ENCODE measurements around the gene SIN3A.

SIN3A gene

DNA sequence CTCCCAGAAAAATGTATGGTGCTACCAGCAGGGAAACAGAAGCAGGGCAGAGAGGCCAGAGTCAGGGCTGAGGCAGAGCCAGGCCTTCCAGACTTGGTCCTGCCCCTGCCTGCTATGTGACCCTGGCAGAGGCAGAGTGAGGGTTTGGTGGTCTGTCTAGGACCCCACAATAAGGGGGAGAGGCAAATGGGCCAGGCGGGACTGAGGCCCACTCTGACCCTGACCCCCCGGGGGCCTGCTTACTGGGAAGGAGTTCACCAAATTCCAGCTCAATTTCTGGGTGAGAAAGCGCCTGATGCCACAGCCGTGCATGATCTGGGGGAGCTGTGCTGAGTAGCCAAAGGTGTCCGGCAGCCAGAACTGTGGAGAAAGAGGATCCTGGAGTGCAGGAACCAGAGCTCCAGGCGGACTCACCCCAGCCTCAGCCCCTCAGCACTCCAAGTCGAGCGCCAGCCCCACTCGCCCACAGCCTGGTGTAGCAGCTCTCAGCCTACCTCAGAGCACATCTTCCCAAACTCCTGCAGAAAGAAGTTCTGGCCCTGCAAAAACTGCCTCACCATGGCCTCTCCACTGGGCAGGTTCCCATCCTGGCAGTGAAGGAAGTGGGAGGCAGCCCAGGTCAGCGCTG, 90.0 kb downstream of the SIN3A start:
- Mint-ChIP-seq H3K4me3 (no peak overlapping the region), H3K27me3 (ENCODE audit: low read depth) (no peaks in the 10 kb centered on the region), H3K9me3 (no peaks in the 10 kb centered on the region), H3K4me1 (ENCODE audit: low read depth) (no peaks in the 10 kb centered on the region), H3K27ac (peak overlapping the region; percentile 31), H3K36me3 (ENCODE audit: low read depth) (peaks cover 13% of the 10 kb centered on the region)
- no peak for DNase-seq (ENCODE audit: low spot score)

DNA sequence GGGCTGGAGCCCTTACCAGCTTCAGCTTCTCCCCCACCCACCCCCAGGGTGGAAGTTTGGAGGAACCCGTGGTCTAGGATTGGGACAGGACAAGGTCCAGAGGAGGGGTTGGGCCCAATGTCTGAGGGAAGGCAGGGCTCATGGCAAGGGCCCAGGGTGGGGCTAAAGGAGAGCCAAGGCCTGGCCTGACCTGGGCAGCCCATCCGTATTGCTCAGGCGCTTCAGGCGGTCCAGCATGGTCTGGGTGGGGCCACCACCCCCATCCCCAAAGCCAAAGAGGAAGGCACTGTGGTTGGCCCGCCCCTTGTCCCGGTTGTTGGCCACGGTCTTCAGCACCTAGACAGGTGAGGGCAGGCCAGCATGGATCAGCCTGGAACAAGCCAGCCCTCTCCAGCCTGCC, 90.6 kb downstream of the SIN3A start:
- no peak overlapping the region for H3K27ac Mint-ChIP-seq
- no peak overlapping the region for H3K4me3 Mint-ChIP-seq
- H3K4me1 Mint-ChIP-seq (ENCODE audit: low read depth), result no peaks in the 10 kb centered on the region
- no peak for DNase-seq (ENCODE audit: low spot score)
- H3K9me3 Mint-ChIP-seq, result no peaks in the 10 kb centered on the region
- H3K36me3 Mint-ChIP-seq (ENCODE audit: low read depth), result peaks cover 11% of the 10 kb centered on the region
- H3K27me3 Mint-ChIP-seq (ENCODE audit: low read depth), result no peaks in the 10 kb centered on the region

DNA sequence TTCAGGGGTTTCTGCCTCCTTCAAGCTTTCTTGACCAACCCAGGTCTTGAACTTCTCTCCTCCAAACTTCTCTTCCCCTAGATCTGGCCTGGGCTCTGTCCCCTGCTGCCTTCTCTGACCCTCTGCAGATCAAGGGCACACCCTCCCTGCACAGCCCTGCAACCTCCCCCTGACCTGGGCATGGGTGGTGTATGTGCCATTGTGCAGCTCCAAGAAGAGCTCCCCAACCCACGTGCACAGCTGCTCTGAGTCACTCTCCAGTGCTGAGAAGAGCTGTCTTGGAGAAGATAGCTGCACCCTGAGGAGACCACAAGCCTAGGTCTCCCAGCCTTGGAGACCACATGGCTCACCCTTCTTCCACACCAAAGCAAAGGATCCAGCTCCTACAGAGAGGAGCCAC, 91.1 kb downstream of the SIN3A start:
- Mint-ChIP-seq H3K9me3 (no peaks in the 10 kb centered on the region), H3K4me3 (no peak overlapping the region), H3K27ac (peak overlapping the region; percentile 65), H3K36me3 (ENCODE audit: low read depth) (peaks cover 11% of the 10 kb centered on the region), H3K4me1 (ENCODE audit: low read depth) (no peaks in the 10 kb centered on the region), H3K27me3 (ENCODE audit: low read depth) (no peaks in the 10 kb centered on the region)
- DNase-seq (ENCODE audit: low spot score), result no peak

DNA sequence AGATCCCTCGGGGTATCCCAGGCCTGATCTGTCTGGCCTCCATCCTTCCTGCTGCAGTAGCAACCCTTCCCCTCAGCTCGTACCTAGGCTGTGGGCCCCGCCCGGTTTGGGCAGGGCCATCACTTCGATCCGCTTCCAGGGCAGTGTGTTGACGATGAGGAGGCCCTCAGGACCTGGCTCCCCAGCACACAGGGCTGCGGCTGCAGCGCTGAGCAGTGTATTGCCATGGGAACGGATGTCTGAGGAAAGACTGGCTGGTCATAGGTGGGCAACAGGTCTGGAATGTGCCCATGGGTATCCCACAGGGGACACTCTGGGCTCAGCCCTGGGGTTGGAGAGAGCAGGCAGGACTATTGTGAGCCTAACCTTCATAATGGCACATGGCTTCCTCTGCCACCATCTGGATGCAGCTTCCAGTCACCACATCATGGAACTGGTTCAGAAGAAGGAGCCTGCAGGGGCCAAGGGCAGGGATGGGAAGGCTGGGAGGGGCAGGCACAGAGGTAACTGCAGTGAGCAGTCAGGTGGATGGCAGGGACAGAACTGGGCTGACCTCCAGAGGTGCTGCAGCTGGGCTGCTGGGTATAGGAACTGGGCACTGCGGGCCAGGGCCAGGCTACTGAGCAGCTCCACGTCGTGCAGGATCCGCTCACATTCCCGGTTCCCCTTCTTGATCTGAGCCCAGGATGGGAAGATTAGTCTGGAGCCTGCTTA, 91.8 kb downstream of the SIN3A start:
- Mint-ChIP-seq H3K9me3 (no peaks in the 10 kb centered on the region), H3K4me3 (no peak overlapping the region), H3K27ac (no peak overlapping the region), H3K27me3 (ENCODE audit: low read depth) (no peaks in the 10 kb centered on the region), H3K36me3 (ENCODE audit: low read depth) (peaks cover 10% of the 10 kb centered on the region), H3K4me1 (ENCODE audit: low read depth) (no peaks in the 10 kb centered on the region)
- no peak for DNase-seq (ENCODE audit: low spot score)

DNA sequence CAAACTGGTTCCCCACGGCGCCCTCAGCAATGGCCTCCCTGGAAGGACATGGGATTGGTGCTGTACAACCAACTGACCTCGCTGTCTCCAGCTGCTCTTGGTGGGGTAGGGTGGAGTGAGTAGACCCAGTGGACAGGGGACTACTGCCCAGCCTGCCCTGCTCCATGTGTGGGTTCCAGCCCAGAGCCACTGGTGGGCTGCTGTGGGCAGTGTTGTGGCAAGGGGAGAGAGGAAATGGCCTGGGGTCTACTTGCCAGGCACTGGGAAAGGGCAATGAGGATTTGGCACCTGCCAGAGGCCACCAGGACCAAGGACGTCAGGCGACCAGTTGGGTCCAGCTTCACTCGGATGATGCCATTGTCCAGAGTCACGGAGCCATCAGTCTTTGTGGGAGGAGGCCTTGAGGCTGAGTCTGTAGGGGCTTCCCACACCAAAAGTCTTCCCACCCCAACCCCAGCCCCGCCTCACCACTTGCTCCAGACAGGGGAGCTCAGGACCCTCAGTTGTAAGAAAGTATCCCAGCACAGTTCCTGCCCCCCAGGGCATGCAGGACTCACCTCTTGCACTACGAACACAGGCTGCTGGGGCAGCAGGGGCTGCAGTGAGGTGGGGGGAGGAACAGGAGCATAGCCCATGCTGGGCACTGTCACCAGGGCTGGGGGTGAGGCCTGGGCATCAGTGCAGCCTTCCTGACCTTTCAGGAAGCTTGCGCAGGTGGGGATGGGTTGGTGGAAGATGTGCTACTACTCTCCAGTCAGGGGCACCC, 92.5 kb downstream of the SIN3A start:
- no peak for DNase-seq (ENCODE audit: low spot score)
- no peaks in the 10 kb centered on the region for H3K9me3 Mint-ChIP-seq
- no peaks in the 10 kb centered on the region for H3K4me1 Mint-ChIP-seq (ENCODE audit: low read depth)
- H3K36me3 Mint-ChIP-seq (ENCODE audit: low read depth), result peaks cover 8% of the 10 kb centered on the region
- H3K27ac Mint-ChIP-seq, result peak overlapping the region; percentile 15
- H3K27me3 Mint-ChIP-seq (ENCODE audit: low read depth), result no peaks in the 10 kb centered on the region
- H3K4me3 Mint-ChIP-seq, result no peak overlapping the region

DNA sequence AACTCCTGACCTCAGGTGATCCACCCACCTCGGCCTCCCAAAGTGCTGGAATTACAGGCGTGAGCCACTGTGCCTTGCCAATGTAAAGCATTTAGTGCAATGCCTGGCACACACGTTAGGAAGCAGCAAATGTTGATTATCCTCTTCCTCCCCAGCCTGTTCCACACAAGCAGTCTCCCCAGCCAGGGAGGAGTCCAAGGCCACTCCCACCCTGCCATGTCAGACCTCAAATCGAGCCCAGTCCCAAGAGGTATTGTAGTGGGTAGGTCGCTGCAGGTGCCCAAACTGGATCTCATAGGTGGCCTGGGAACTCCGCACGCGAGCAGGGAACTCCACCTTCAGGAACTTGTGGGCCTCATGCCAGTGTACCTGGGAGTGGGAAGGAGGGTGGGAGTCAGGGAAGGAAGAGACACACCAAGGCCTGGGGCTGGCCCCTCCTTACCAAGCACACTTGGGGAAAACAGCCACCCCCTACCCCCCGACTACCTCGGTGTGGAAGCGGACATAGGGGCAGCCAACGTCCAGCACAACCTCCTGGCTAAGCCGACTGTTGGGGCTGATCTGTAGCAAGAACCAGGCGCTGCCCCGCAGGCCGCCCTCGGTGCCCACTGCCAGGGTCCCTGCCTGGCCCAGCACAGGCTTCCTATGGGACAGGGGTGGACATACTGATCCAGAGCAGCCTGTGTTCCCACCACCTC, 93.4 kb downstream of the SIN3A start:
- no peaks in the 10 kb centered on the region for H3K9me3 Mint-ChIP-seq
- H3K27ac Mint-ChIP-seq, result no peak overlapping the region
- H3K27me3 Mint-ChIP-seq (ENCODE audit: low read depth), result no peaks in the 10 kb centered on the region
- peaks cover 7% of the 10 kb centered on the region for H3K36me3 Mint-ChIP-seq (ENCODE audit: low read depth)
- no peak for DNase-seq (ENCODE audit: low spot score)
- no peak overlapping the region for H3K4me3 Mint-ChIP-seq
- no peaks in the 10 kb centered on the region for H3K4me1 Mint-ChIP-seq (ENCODE audit: low read depth)

DNA sequence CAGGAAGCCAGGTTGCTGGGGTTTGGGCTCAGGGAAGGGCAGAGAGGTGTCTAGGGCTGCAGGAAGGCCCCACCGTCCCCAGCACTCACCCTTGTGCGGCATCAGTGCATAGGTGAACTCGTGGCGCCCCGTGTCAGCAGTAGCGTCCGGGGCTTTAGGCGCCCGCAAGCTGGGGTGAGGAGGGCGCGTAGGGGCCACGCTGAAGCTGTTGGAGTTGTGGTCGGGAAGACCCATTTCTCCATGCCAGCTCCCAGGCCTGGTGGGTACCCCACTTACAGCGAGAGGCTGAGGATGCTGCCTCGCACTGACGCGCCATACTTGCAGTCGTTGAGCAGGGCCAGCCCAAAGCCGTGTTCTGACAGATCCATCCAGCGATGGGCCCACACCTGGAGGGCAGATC, 95.0 kb downstream of the SIN3A start:
- no peaks in the 10 kb centered on the region for H3K4me1 Mint-ChIP-seq (ENCODE audit: low read depth)
- H3K36me3 Mint-ChIP-seq (ENCODE audit: low read depth), result peaks cover 6% of the 10 kb centered on the region
- H3K9me3 Mint-ChIP-seq, result no peaks in the 10 kb centered on the region
- DNase-seq (ENCODE audit: low spot score), result no peak
- H3K27me3 Mint-ChIP-seq (ENCODE audit: low read depth), result no peaks in the 10 kb centered on the region
- no peak overlapping the region for H3K27ac Mint-ChIP-seq
- H3K4me3 Mint-ChIP-seq, result no peak overlapping the region

DNA sequence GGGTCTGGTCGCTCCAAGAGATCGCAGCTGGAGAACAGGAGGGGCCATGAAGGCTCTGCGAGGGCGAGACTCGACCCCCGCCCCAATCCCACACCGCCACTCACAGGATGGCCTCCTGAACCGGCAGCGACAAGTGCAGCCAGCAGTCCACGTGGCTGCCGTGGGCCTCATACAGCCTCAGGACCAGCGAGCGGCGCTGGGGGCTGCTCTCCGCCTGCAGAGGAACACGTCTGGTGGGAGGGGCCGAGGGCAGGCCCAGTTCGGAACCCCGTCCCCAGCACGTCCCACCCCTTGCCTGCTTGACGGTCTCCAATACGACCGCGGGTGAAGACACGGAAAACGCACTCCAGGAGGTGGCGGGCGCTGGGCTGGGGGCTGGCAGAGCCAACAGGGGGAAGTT, 95.5 kb downstream of the SIN3A start:
- no peak overlapping the region for H3K4me3 Mint-ChIP-seq
- no peaks in the 10 kb centered on the region for H3K4me1 Mint-ChIP-seq (ENCODE audit: low read depth)
- peaks cover 6% of the 10 kb centered on the region for H3K36me3 Mint-ChIP-seq (ENCODE audit: low read depth)
- no peak for DNase-seq (ENCODE audit: low spot score)
- no peaks in the 10 kb centered on the region for H3K27me3 Mint-ChIP-seq (ENCODE audit: low read depth)
- H3K9me3 Mint-ChIP-seq, result no peaks in the 10 kb centered on the region
- no peak overlapping the region for H3K27ac Mint-ChIP-seq

DNA sequence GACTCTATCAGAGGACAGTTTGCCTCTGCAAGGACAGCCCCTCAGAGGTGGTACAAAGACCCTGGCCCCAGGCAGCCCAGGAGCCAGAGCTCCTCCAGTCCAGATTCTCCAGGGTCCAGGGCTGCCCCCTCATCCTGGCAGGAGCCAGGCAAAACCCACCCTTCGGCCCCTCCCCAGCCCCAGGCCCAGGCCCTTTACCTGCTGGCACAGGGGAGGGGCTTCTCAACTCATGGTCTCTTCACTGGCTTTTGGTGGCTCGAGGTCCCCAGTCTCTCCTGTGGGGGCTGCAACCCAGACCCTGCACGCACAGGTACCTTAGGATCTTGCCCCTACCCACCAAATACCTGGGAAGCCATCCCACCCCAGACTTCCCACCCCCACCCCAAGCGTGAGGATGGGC, 96.1 kb downstream of the SIN3A start:
- Mint-ChIP-seq H3K4me3 (no peak overlapping the region), H3K27ac (no peak overlapping the region), H3K4me1 (ENCODE audit: low read depth) (peaks cover under 1% of the 10 kb centered on the region), H3K27me3 (ENCODE audit: low read depth) (no peaks in the 10 kb centered on the region), H3K36me3 (ENCODE audit: low read depth) (peaks cover 11% of the 10 kb centered on the region), H3K9me3 (peaks cover 6% of the 10 kb centered on the region)
- no peak for DNase-seq (ENCODE audit: low spot score)

DNA sequence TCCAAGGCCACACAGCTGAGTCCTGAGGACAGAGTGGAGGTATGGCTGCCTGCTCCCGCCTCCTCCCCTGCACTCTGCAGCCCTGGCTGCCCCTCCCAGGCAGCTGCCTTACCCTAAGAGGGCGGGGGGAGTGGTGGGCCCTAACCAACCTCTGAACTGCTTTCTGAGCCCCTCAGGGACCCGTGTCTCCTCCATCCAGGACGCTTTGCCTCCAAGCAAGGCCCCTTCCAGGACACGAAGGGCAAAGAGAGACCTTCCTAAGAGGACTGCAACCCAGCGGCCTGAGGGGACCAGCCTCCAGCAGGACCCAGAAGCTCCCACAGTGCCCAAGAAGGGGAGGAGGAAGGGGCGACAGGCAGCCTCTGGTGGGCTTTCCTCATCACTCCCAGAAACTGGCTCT, 97.0 kb downstream of the SIN3A start:
- Mint-ChIP-seq H3K36me3 (ENCODE audit: low read depth) (peaks cover 18% of the 10 kb centered on the region), H3K27ac (no peak overlapping the region), H3K4me3 (no peak overlapping the region), H3K27me3 (ENCODE audit: low read depth) (peaks cover 4% of the 10 kb centered on the region), H3K4me1 (ENCODE audit: low read depth) (peaks cover 9% of the 10 kb centered on the region), H3K9me3 (peaks cover 15% of the 10 kb centered on the region)
- no peak for DNase-seq (ENCODE audit: low spot score)

DNA sequence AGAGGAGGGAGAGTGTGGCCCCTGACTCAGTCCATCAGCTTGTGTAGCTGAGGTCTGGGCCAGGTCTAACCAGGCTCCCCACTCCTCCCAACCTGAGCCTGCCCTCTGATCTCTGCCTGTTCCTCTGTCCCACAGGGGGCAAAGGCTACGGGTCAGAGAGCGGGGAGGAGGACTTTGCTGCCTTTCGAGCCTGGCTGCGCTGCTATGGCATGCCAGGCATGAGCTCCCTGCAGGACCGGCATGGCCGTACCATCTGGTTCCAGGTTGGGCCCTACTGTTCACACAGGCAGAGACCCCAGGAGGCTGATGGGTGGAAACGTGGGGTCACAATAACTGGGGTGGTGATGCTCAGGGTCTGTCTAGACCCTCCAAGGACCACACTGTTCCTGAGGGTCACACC, 97.9 kb downstream of the SIN3A start:
- Mint-ChIP-seq H3K36me3 (ENCODE audit: low read depth) (peaks cover 18% of the 10 kb centered on the region), H3K27me3 (ENCODE audit: low read depth) (peaks cover 4% of the 10 kb centered on the region), H3K4me1 (ENCODE audit: low read depth) (peaks cover 9% of the 10 kb centered on the region), H3K4me3 (no peak overlapping the region), H3K27ac (no peak overlapping the region), H3K9me3 (peaks cover 18% of the 10 kb centered on the region)
- no peak for DNase-seq (ENCODE audit: low spot score)

DNA sequence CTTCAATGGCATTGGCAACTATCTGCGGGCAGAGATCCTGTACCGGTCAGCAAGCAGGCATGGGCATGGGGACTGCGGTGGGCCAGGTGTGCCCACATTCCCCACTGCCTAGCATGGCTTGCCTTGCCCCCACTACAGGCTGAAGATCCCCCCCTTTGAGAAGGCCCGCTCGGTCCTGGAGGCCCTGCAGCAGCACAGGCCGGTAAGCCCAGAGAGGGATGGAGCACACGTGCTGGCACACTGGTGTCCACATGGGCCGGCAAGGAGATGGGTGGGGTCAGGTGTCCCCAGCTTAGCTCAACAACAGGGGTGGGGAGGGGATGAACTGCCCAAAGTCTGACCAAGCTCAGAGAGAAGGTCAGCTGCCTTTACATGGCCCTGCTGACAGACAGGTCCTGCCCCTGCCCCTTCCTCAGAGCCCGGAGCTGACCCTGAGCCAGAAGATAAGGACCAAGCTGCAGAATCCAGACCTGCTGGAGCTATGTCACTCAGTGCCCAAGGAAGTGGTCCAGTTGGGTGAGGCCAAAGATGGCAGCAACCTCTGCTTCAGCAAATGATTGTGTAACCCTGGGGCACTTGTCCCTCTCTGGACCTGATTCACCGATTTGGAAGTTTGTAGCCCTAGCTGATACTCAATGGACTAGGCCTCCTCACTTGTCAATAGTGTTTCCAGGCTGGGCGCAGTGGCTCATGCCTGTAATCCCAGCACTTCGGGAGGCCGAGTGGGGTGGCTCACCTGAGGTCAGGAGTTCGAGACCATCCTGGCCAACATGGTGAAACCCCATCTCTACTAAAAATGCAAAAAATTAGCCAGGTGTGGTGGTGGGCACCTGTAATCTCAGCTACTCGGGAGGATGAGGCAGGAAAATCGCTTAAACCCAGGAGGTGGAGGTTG, 99.1 kb downstream of the SIN3A start:
- H3K27ac Mint-ChIP-seq, result no peak overlapping the region

DNA sequence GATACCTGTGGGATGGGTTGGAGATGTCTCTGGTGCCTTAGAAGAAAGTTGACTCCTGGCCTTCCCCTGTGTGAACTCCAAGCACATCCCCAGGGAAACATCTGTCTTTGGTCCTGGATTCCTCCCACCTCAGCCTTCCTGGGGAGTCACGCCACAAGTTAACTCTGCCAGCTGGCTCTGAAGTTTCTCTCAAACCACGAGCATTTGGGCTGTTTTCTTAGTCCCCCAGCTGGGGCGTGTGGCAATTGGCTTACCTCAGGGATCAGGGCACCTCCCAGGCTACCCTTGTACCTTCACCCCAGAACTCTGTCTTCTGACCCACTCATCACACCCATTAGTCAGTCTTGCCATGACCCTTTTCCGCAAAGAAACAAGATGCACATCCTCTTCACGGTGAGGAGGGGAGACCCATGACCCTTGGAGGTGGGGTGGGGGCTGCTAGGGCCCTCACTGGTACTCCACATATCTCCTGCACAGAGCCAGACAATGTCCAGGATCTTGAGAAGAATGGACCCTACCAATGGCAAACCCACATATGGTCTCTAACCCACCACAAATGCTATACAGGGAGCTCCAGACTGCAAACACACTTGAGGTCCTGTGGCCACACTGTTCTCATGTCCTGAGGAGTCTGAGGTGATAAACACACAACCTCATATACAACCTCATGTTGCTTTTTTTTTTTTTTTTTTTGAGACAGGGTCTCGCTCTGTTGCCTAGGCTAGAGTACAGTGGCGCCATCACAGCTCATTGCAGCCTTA, 100.7 kb downstream of the SIN3A start:
- no peak for DNase-seq (ENCODE audit: low spot score)

More for the DNA sequence above, 99.1 kb downstream of the SIN3A start:
- peaks cover 8% of the 10 kb centered on the region for H3K27me3 Mint-ChIP-seq (ENCODE audit: low read depth)
- peaks cover 20% of the 10 kb centered on the region for H3K36me3 Mint-ChIP-seq (ENCODE audit: low read depth)
- H3K4me3 Mint-ChIP-seq, result no peak overlapping the region
- peaks cover 18% of the 10 kb centered on the region for H3K9me3 Mint-ChIP-seq
- H3K4me1 Mint-ChIP-seq (ENCODE audit: low read depth), result peaks cover 10% of the 10 kb centered on the region
- DNase-seq (ENCODE audit: low spot score), result no peak

More for the DNA sequence above, 100.7 kb downstream of the SIN3A start:
- Mint-ChIP-seq H3K4me1 (ENCODE audit: low read depth) (peaks cover 14% of the 10 kb centered on the region), H3K27ac (peak overlapping the region; percentile 94), H3K27me3 (ENCODE audit: low read depth) (peaks cover 22% of the 10 kb centered on the region), H3K9me3 (peaks cover 18% of the 10 kb centered on the region), H3K4me3 (no peak overlapping the region), H3K36me3 (ENCODE audit: low read depth) (peaks cover 23% of the 10 kb centered on the region)
